ENCODE results near the gene DFFA. TPM values are rescaled to one million over a fixed set of nuclear protein-coding genes. Genes with fewer than 3 reads are reported as not detected.

DFFA gene
- total and polyA plus RNA-seq, 9 of the 15 experiments (the other 6 are each of a cell fraction or from before 2014, with no cell fraction given) = 39.6 to 74.8 (median 59.2) TPM

DNA sequence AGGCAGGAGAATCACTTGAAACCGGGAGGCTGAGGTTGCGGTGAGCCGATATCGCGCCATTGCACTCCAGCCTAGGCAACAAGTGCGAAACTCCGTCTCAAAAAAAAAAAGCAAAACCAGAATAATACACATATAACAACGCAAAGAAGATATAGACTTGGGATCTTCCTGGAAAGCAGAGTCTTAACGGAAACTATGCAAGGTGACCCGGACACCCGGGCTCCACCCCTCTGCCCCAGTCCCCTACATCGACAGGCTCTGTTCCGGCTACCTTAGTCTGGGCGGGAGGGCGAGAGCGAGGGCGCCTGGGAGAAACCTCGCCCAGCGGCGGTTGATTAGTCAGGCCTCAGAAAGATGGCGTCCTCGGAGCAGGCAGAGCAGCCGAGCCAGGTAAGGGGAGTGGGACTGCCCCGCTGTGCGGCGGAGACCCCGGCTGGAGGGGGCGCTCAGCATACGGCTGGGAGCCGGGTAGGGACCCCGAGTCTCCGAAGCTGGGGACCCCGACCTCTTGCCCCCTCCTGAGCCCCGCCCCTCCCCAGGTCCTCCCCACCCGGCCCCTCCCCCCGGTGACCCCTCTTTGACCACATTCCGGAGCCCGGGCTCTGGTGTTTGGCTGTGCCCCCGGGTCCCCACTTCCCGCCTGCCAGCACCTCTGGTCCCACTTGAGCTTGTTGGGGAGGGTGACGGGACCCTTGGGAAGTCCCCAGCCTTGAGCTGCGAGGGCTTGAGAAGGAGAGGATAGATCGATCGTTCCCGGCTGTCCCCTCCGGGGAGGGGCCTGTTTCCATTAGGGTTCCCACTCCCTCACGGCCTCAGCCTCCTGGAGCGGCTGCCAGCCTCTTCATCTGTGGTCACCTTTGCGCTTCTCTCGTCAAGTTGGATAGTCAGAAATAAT is 2.5 kb upstream of the DFFA start, which contains the start of gene PEX14 (continued):
- no peak for TF ChIP-seq CREBBP (IDR thresholded peaks at IDR 0.05; ENCODE audit: low read depth, low read length)
- TF ChIP-seq PTRF (tag; IDR thresholded peaks at IDR 0.05) = no peak
- TF ChIP-seq RBM14 (IDR thresholded peaks at IDR 0.05; ENCODE audit: borderline replicate concordance, insufficient read depth, low read depth, low read length) = no peak
- TF ChIP-seq, protein P1, sequence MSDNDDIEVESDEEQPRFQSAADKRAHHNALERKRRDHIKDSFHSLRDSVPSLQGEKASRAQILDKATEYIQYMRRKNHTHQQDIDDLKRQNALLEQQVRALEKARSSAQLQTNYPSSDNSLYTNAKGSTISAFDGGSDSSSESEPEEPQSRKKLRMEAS (CRISPR knock-in tag; IDR thresholded peaks at IDR 0.05) = peak; percentile 46; the same call in 1 of the 2 replicates
- TF ChIP-seq BHLHE40 (IDR thresholded peaks at IDR 0.05; ENCODE audit: low read length) = peak; percentile 71
- TF ChIP-seq, protein P2, sequence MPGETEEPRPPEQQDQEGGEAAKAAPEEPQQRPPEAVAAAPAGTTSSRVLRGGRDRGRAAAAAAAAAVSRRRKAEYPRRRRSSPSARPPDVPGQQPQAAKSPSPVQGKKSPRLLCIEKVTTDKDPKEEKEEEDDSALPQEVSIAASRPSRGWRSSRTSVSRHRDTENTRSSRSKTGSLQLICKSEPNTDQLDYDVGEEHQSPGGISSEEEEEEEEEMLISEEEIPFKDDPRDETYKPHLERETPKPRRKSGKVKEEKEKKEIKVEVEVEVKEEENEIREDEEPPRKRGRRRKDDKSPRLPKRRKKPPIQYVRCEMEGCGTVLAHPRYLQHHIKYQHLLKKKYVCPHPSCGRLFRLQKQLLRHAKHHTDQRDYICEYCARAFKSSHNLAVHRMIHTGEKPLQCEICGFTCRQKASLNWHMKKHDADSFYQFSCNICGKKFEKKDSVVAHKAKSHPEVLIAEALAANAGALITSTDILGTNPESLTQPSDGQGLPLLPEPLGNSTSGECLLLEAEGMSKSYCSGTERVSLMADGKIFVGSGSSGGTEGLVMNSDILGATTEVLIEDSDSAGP (CRISPR knock-in tag; IDR thresholded peaks at IDR 0.05) = no peak
- TF ChIP-seq ZFX (CRISPR knock-in tag; IDR thresholded peaks at IDR 0.05) = no peak; the same call in 1 of the 2 replicates
- TF ChIP-seq SOX6 (IDR thresholded peaks at IDR 0.05) = peak; percentile 65
- TF ChIP-seq, protein P3, sequence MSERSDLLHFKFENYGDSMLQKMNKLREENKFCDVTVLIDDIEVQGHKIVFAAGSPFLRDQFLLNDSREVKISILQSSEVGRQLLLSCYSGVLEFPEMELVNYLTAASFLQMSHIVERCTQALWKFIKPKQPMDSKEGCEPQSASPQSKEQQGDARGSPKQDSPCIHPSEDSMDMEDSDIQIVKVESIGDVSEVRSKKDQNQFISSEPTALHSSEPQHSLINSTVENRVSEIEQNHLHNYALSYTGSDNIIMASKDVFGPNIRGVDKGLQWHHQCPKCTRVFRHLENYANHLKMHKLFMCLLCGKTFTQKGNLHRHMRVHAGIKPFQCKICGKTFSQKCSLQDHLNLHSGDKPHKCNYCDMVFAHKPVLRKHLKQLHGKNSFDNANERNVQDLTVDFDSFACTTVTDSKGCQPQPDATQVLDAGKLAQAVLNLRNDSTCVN (CRISPR knock-in tag; IDR thresholded peaks at IDR 0.05) = peak; percentile 80; the same call in 1 of the 2 replicates
- TF ChIP-seq ZNF766 (CRISPR knock-in tag; conservative IDR thresholded peaks at IDR 0.05) = peak; percentile 95
- TF ChIP-seq, protein P4, sequence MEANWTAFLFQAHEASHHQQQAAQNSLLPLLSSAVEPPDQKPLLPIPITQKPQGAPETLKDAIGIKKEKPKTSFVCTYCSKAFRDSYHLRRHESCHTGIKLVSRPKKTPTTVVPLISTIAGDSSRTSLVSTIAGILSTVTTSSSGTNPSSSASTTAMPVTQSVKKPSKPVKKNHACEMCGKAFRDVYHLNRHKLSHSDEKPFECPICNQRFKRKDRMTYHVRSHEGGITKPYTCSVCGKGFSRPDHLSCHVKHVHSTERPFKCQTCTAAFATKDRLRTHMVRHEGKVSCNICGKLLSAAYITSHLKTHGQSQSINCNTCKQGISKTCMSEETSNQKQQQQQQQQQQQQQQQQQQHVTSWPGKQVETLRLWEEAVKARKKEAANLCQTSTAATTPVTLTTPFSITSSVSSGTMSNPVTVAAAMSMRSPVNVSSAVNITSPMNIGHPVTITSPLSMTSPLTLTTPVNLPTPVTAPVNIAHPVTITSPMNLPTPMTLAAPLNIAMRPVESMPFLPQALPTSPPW (CRISPR knock-in tag; IDR thresholded peaks at IDR 0.05) = peak; percentile 95
- TF ChIP-seq CREB1 (IDR thresholded peaks at IDR 0.05) = peak; percentile 48
- TF ChIP-seq CREB1 (CRISPR knock-in tag; IDR thresholded peaks at IDR 0.05) = no peak
- TF ChIP-seq, protein P5, sequence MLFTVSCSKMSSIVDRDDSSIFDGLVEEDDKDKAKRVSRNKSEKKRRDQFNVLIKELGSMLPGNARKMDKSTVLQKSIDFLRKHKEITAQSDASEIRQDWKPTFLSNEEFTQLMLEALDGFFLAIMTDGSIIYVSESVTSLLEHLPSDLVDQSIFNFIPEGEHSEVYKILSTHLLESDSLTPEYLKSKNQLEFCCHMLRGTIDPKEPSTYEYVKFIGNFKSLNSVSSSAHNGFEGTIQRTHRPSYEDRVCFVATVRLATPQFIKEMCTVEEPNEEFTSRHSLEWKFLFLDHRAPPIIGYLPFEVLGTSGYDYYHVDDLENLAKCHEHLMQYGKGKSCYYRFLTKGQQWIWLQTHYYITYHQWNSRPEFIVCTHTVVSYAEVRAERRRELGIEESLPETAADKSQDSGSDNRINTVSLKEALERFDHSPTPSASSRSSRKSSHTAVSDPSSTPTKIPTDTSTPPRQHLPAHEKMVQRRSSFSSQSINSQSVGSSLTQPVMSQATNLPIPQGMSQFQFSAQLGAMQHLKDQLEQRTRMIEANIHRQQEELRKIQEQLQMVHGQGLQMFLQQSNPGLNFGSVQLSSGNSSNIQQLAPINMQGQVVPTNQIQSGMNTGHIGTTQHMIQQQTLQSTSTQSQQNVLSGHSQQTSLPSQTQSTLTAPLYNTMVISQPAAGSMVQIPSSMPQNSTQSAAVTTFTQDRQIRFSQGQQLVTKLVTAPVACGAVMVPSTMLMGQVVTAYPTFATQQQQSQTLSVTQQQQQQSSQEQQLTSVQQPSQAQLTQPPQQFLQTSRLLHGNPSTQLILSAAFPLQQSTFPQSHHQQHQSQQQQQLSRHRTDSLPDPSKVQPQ (CRISPR knock-in tag; IDR thresholded peaks at IDR 0.05; ENCODE audit: borderline replicate concordance) = no peak
- TF ChIP-seq, protein P6, sequence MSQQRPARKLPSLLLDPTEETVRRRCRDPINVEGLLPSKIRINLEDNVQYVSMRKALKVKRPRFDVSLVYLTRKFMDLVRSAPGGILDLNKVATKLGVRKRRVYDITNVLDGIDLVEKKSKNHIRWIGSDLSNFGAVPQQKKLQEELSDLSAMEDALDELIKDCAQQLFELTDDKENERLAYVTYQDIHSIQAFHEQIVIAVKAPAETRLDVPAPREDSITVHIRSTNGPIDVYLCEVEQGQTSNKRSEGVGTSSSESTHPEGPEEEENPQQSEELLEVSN (IDR thresholded peaks at IDR 0.05; ENCODE audit: borderline replicate concordance in 1 of 2, extremely low read depth in 1 of 2, insufficient read depth in 1 of 2, insufficient read length in 1 of 2, low read depth in 1 of 2, low read length in 1 of 2, poor library complexity in 1 of 2, severe bottlenecking in 1 of 2) = peak in 1 of 2 experiments; percentile 3
- peak; percentile 20; the same call in 1 of the 2 replicates for TF ChIP-seq ZNF316 (IDR thresholded peaks at IDR 0.05)
- TF ChIP-seq SMARCA5 (IDR thresholded peaks at IDR 0.05) = peak; percentile 55; the same call in 1 of the 2 replicates
- peak; percentile 73; the same call in 1 of the 2 replicates for TF ChIP-seq PHF8 (IDR thresholded peaks at IDR 0.05; ENCODE audit: borderline replicate concordance, low read length)

Data from K562 (cell line).